CD14-positive monocyte (primary cell): ENCODE measurements around the gene CASR. TPM values are rescaled to one million over a fixed set of nuclear protein-coding genes. Genes with fewer than 3 reads are reported as not detected.

Experiments
- DNase-seq, 3 donors: peaks; one replicate each; pipeline ENCODE4 v3.0.0-alpha.2; 2011 to 2022
- H2AFZ ChIP-seq: 2 replicates; pipeline ENCODE4 v1.6.0; 2012; ENCODE audit warnings: mild to moderate bottlenecking, low read depth, low read length, inconsistent platforms; ENCODE audit not compliant: insufficient read depth, poor library complexity, severe bottlenecking
- H3K27ac ChIP-seq, 2 donors: 1 replicate in 1 of 2; 2 replicates in 1 of 2; pipeline ENCODE4 v1.5.1; 2012 to 2013; ENCODE audit warnings: low read length in 2 of 2, control low read depth in 1 of 2, inconsistent platforms in 1 of 2, low read depth in 1 of 2, mild to moderate bottlenecking in 1 of 2
- H3K27me3 ChIP-seq, 2 donors: one replicate each; pipeline versions ENCODE4 v1.6.0 to v1.6.1; 2011 to 2013; ENCODE audit warnings: low read length in 2 of 2; ENCODE audit not compliant: control insufficient read depth in 2 of 2, insufficient read depth in 2 of 2
- H3K36me3 ChIP-seq, 2 donors: replicated peaks in 1 of 2; 1 replicate in 1 of 2; 2 replicates in 1 of 2; pipeline versions ENCODE4 v1.5.1 to v1.6.1; 2012 to 2013; ENCODE audit warnings: low read length in 2 of 2, control low read depth in 1 of 2, inconsistent platforms in 1 of 2, mild to moderate bottlenecking in 1 of 2; ENCODE audit not compliant: insufficient read depth in 2 of 2, control insufficient read depth in 1 of 2
- H3K4me1 ChIP-seq, 2 donors: 1 replicate in 1 of 2; 2 replicates in 1 of 2; pipeline versions ENCODE4 v1.5.1 to v1.6.1; 2012 to 2013; ENCODE audit warnings: low read length in 2 of 2, control low read depth in 1 of 2, inconsistent platforms in 1 of 2, mild to moderate bottlenecking in 1 of 2, moderate library complexity in 1 of 2; ENCODE audit not compliant: insufficient read depth in 2 of 2, control insufficient read depth in 1 of 2
- H3K4me2 ChIP-seq: replicated peaks from 2 replicates; pipeline ENCODE3; 2012; ENCODE audit warnings: low read length, moderate library complexity, mild to moderate bottlenecking; ENCODE audit not compliant: poor library complexity, severe bottlenecking; ENCODE audit errors: extremely low read depth
- H3K4me3 ChIP-seq, 3 experiments: fragments of 200-600 bp in 1 of 3; sonication (generic) in 1 of 3; replicated peaks in 1 of 3; 1 replicate in 2 of 3; 2 replicates in 1 of 3; pipeline ENCODE4 v1.5.1; 2011 to 2013; ENCODE audit warnings: low read length in 3 of 3, mild to moderate bottlenecking in 3 of 3, control low read depth in 2 of 3, low read depth in 2 of 3, inconsistent platforms in 1 of 3, moderate library complexity in 1 of 3
- H3K79me2 ChIP-seq: 2 replicates; pipeline ENCODE4 v1.6.0; 2012; ENCODE audit warnings: mild to moderate bottlenecking, control low read depth, inconsistent platforms, low read length, moderate library complexity; ENCODE audit not compliant: insufficient read depth
- H3K9ac ChIP-seq: 2 replicates; pipeline ENCODE4 v1.6.0; 2017; ENCODE audit warnings: low read length, mild to moderate bottlenecking; ENCODE audit not compliant: insufficient read depth, poor library complexity, severe bottlenecking
- H3K9me3 ChIP-seq, 2 donors: replicated peaks in 1 of 2; 1 replicate in 1 of 2; 2 replicates in 1 of 2; pipeline versions ENCODE4 v1.5.1 to v1.6.1; 2012 to 2013; ENCODE audit warnings: low read length in 2 of 2, control low read depth in 1 of 2; ENCODE audit not compliant: control insufficient read depth in 1 of 2, insufficient read depth in 1 of 2
- H4K20me1 ChIP-seq: 2 replicates; pipeline ENCODE4 v1.6.0; 2012; ENCODE audit warnings: mild to moderate bottlenecking, low read length, control low read depth, moderate library complexity; ENCODE audit not compliant: insufficient read depth
- H3K27ac Mint-ChIP-seq, 7 donors: one replicate each; pipeline ENCODE4 v1.8.0; 2020; ENCODE audit warnings: mild to moderate bottlenecking in 7 of 7, mixed read lengths in 7 of 7, moderate library complexity in 6 of 7, inconsistent platforms in 2 of 7
- H3K27me3 Mint-ChIP-seq, 3 donors: one replicate each; pipeline ENCODE4 v1.8.0; 2021 to 2022; ENCODE audit warnings: low read depth in 3 of 3, mild to moderate bottlenecking in 3 of 3, mixed read lengths in 3 of 3, moderate library complexity in 3 of 3, inconsistent platforms in 1 of 3
- H3K36me3 Mint-ChIP-seq, 2 donors: one replicate each; pipeline ENCODE4 v1.8.0; 2020; ENCODE audit warnings: mixed read lengths in 2 of 2, inconsistent platforms in 1 of 2, mild to moderate bottlenecking in 1 of 2
- H3K4me1 Mint-ChIP-seq: one replicate; pipeline ENCODE4 v1.8.0; 2020; ENCODE audit warnings: mild to moderate bottlenecking, mixed read lengths
- H3K4me3 Mint-ChIP-seq, 2 donors: one replicate each; pipeline ENCODE4 v1.8.0; 2020; ENCODE audit warnings: mild to moderate bottlenecking in 2 of 2, mixed read lengths in 2 of 2, moderate library complexity in 1 of 2
- H3K9me3 Mint-ChIP-seq, 7 donors: one replicate each; pipeline ENCODE4 v1.8.0; 2020 to 2022; ENCODE audit warnings: mixed read lengths in 7 of 7, mild to moderate bottlenecking in 6 of 7, moderate library complexity in 6 of 7, inconsistent platforms in 2 of 7
- WGBS: methylation state at CpG from one replicate; pipeline ENCODE4 v1.1.5; 2013; ENCODE audit warnings: missing lambda C conversion rate; ENCODE audit not compliant: insufficient coverage; 5-methylcytosine and 5-hydroxymethylcytosine counted together
- intact Hi-C, 2 donors: fragments of 100-400 bp; cut with micrococcal nuclease; formaldehyde crosslinking; loops; one replicate each; pipeline versions ENCODE4 v1.15.0 to v1.15.1; 2023
- polyA plus RNA-seq, 3 donors: library from polyadenylated mRNA; depleted of rRNA in 1 of 3; unstranded in 2 of 3; stranded (reverse) in 1 of 3; fragments of 300-500 nt in 2 of 3; fragments of >200 nt in 1 of 3; fragmentation: Illumina TruSeq in 2 of 3; gene quantifications; 1 replicate in 2 of 3; 2 replicates in 1 of 3; pipeline ENCODE4 v1.2.3, GENCODE V29; 2012 to 2021
- TF ChIP-seq, protein P1 (sequence below): fragments of 200-600 bp; IDR thresholded peaks from one replicate; pipeline ENCODE4 v1.8.0; 2022; ENCODE audit warnings: antibody characterized with exemption, mild to moderate bottlenecking

CASR gene
- polyA plus RNA-seq, 3 donors = 0.01 TPM; not detected in 2

DNA sequence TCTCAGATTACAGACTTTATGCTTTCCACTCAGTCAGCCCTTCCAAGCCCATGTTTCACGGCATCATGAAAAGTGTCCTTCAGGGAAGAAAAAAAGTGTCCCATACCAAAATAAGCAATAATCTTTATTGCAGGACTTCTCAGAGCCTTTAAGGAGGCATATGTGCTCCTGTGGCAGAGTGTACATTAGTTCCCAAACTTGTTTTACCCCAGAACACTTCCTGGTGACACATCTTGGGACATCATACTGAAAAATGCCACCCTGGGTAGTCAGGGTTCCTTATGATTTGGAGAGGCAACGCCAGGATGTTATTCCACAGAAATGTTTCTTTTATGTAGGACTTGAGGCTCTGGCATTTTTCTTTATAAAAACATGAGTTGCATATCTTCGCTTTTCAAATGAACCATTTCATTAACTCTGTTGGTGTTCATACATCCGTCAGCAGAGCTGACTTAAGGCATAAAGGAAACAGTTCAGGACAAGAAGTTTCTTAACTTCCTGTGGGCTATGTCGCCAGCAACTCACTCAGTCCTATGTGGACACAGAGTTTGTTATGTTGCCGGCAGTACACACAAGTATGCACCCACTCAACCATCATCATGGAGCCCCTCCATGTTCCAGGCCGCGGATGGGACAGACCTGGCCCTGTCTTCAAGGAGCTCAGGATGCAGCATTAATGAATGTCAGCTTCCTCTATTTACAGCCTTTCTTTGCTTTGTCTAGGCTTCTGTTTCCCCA is 63.8 kb downstream of the CASR start:
- peak overlapping the region; percentile 37 to 86 for H3K4me3 Mint-ChIP-seq
- H3K9me3 ChIP-seq = no peaks in the 10 kb centered on the region
- H3K27ac ChIP-seq = peak overlapping the region; percentile 70 to 89
- peak overlapping the region; percentile 91 to 96 (median 93) for H3K27ac Mint-ChIP-seq
- peak overlapping the region; percentile 66 for H2AFZ ChIP-seq
- H3K4me1 ChIP-seq = peaks cover 56 to 68% of the 10 kb centered on the region in 2 donors
- H3K4me2 ChIP-seq = peak overlapping the region; percentile 76
- H3K79me2 ChIP-seq = no peaks in the 10 kb centered on the region
- 21% methylated on average over 4 of the region's 8 CpGs for WGBS
- peak overlapping the region in 2 of 3 experiments; percentile 13 to 74 for H3K4me3 ChIP-seq
- H3K4me1 Mint-ChIP-seq = peaks cover 61% of the 10 kb centered on the region
- peak overlapping the region; percentile 13 for H3K9ac ChIP-seq
- no peaks in the 10 kb centered on the region for H4K20me1 ChIP-seq
- peaks cover 0 to 1% (median 0%) of the 10 kb centered on the region in 3 donors for H3K27me3 Mint-ChIP-seq
- peaks cover 0 to 3% (median 0%) of the 10 kb centered on the region in 7 donors for H3K9me3 Mint-ChIP-seq
- TF ChIP-seq, protein P1, sequence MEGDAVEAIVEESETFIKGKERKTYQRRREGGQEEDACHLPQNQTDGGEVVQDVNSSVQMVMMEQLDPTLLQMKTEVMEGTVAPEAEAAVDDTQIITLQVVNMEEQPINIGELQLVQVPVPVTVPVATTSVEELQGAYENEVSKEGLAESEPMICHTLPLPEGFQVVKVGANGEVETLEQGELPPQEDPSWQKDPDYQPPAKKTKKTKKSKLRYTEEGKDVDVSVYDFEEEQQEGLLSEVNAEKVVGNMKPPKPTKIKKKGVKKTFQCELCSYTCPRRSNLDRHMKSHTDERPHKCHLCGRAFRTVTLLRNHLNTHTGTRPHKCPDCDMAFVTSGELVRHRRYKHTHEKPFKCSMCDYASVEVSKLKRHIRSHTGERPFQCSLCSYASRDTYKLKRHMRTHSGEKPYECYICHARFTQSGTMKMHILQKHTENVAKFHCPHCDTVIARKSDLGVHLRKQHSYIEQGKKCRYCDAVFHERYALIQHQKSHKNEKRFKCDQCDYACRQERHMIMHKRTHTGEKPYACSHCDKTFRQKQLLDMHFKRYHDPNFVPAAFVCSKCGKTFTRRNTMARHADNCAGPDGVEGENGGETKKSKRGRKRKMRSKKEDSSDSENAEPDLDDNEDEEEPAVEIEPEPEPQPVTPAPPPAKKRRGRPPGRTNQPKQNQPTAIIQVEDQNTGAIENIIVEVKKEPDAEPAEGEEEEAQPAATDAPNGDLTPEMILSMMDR = no peak
- H3K27me3 ChIP-seq = no peaks in the 10 kb centered on the region
- peak; percentile 47 to 81 (median 68) for DNase-seq
- peaks cover 4 to 8% of the 10 kb centered on the region in 2 donors for H3K36me3 Mint-ChIP-seq
- intact Hi-C loops = no loop called here
- no peaks in the 10 kb centered on the region for H3K36me3 ChIP-seq

DNA sequence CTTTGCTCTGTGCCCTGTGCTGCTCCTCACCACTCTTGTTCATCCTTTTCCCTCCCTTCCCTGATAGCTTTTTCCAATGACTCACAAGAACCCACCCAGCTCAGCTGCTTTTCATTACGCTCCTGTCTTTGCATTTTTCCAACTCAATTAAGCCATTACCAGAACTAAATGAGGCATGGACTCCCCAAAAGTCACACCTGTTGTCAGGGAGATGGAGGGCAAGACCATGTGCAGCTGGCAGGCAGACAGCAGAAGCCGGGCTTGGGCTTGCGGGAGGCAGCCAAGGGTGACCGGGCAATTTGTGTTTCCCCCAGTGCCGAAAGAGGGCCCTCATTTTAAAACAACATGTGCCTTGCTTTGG is 64.3 kb downstream of the CASR start:
- Mint-ChIP-seq H3K4me1 (peaks cover 65% of the 10 kb centered on the region), H3K4me3 (peak overlapping the region in 1 of 2 donors; percentile 86), H3K9me3 (peaks cover 0 to 3% (median 0%) of the 10 kb centered on the region in 7 donors), H3K36me3 (peaks cover 4 to 8% of the 10 kb centered on the region in 2 donors), H3K27ac (peak overlapping the region; percentile 91 to 96 (median 93)), H3K27me3 (peaks cover 0 to 1% (median 0%) of the 10 kb centered on the region in 3 donors)
- intact Hi-C loops = no loop called here
- WGBS = 25% methylated on average over 4 of the region's 5 CpGs
- H3K27ac ChIP-seq = peak overlapping the region; percentile 70 to 89
- peak overlapping the region in 1 of 3 experiments; percentile 74 for H3K4me3 ChIP-seq
- H3K79me2 ChIP-seq = no peaks in the 10 kb centered on the region
- H3K4me1 ChIP-seq = peaks cover 58 to 74% of the 10 kb centered on the region in 2 donors
- H3K27me3 ChIP-seq = no peaks in the 10 kb centered on the region
- H4K20me1 ChIP-seq = no peaks in the 10 kb centered on the region
- TF ChIP-seq, protein P1 = no peak
- H3K9ac ChIP-seq = peak overlapping the region; percentile 13
- peak overlapping the region; percentile 76 for H3K4me2 ChIP-seq
- H2AFZ ChIP-seq = peak overlapping the region; percentile 66
- H3K36me3 ChIP-seq = no peaks in the 10 kb centered on the region
- H3K9me3 ChIP-seq = no peaks in the 10 kb centered on the region
- no peak for DNase-seq
